ENCODE results near the gene KIAA0232.

Gene KIAA0232

DNA sequence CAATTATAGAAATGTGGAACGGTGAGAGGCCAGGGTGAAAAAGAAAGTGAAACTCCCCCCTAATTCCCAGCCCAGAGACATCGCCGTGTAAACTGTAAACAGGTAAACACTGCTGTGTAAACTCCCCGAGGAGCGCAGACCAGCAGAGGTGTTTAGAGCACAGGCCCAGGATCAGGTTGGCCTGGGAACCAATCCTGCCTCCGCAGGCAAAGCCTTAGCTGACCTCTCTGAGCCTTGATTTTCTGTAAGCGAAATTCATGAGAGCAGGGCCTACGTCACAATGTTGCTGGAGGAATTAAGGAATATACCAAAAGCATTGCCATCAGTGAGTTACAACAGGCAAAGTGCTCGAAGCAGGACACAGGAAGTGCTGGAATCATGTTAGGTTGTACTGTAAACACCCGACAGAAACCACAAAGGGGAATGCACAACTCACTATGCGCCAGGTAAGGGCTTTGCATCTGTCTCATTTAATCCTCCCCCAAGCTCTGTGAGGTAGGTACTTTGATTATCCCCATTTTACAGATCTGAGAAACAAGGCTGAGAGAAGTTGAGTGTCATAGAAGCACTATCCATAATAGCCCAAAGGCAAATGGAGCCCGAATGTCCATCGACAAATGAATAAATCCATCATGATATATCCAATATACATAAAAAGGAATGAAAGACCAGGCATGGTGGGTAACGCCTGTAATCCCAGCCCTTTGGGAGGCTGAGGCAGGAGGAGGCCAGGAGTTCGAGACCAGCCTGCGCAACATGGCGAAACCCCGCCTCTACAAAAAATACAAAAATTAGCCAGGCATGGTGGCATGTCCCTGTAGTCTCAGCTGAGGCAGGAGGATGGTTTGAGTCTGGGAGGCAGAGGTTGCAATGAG is 30.7 kb upstream of the KIAA0232 start:
- TF ChIP-seq ZC3H10 (CRISPR knock-in tag; IDR thresholded peaks at IDR 0.05) (no peak), ZNF8 (CRISPR knock-in tag; IDR thresholded peaks at IDR 0.05) (no peak)
- no peak for ATAC-seq

DNA sequence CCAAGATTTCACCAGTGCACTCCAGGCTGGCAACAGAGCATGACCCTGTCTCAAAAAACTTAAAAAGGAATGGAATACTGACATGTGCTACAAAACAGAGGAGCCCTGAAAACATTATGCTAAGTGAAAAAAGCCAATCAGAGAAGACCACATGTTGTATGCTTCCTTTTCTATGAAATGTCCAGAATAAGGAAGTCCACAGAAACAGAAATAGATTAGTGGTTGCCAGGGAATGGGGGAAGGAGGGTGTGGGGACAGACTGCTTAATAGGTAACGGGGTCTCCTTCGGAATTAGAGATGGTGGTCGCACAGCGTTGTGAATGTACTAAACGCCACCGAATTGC is 30.1 kb upstream of the KIAA0232 start:
- ATAC-seq, result no peak
- TF ChIP-seq ZFP3 (CRISPR knock-in tag; IDR thresholded peaks at IDR 0.05) (no peak), ZFP30 (CRISPR knock-in tag; IDR thresholded peaks at IDR 0.05) (no peak), ARNTL (CRISPR knock-in tag; IDR thresholded peaks at IDR 0.05; ENCODE audit: borderline replicate concordance, low read depth) (no peak), ESRRG (CRISPR knock-in tag; IDR thresholded peaks at IDR 0.05) (no peak), PPARA (CRISPR knock-in tag; IDR thresholded peaks at IDR 0.05; ENCODE audit: borderline replicate concordance) (no peak), ZC3H10 (CRISPR knock-in tag; IDR thresholded peaks at IDR 0.05) (no peak), ZNF70 (CRISPR knock-in tag; IDR thresholded peaks at IDR 0.05) (no peak), ZNF8 (CRISPR knock-in tag; IDR thresholded peaks at IDR 0.05) (no peak)
- TF ChIP-seq, protein P1, sequence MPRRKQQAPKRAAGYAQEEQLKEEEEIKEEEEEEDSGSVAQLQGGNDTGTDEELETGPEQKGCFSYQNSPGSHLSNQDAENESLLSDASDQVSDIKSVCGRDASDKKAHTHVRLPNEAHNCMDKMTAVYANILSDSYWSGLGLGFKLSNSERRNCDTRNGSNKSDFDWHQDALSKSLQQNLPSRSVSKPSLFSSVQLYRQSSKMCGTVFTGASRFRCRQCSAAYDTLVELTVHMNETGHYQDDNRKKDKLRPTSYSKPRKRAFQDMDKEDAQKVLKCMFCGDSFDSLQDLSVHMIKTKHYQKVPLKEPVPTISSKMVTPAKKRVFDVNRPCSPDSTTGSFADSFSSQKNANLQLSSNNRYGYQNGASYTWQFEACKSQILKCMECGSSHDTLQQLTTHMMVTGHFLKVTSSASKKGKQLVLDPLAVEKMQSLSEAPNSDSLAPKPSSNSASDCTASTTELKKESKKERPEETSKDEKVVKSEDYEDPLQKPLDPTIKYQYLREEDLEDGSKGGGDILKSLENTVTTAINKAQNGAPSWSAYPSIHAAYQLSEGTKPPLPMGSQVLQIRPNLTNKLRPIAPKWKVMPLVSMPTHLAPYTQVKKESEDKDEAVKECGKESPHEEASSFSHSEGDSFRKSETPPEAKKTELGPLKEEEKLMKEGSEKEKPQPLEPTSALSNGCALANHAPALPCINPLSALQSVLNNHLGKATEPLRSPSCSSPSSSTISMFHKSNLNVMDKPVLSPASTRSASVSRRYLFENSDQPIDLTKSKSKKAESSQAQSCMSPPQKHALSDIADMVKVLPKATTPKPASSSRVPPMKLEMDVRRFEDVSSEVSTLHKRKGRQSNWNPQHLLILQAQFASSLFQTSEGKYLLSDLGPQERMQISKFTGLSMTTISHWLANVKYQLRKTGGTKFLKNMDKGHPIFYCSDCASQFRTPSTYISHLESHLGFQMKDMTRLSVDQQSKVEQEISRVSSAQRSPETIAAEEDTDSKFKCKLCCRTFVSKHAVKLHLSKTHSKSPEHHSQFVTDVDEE (CRISPR knock-in tag; IDR thresholded peaks at IDR 0.05), result no peak
- TF ChIP-seq, protein P2, sequence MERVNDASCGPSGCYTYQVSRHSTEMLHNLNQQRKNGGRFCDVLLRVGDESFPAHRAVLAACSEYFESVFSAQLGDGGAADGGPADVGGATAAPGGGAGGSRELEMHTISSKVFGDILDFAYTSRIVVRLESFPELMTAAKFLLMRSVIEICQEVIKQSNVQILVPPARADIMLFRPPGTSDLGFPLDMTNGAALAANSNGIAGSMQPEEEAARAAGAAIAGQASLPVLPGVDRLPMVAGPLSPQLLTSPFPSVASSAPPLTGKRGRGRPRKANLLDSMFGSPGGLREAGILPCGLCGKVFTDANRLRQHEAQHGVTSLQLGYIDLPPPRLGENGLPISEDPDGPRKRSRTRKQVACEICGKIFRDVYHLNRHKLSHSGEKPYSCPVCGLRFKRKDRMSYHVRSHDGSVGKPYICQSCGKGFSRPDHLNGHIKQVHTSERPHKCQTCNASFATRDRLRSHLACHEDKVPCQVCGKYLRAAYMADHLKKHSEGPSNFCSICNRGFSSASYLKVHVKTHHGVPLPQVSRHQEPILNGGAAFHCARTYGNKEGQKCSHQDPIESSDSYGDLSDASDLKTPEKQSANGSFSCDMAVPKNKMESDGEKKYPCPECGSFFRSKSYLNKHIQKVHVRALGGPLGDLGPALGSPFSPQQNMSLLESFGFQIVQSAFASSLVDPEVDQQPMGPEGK (CRISPR knock-in tag; IDR thresholded peaks at IDR 0.05; ENCODE audit: borderline replicate concordance), result no peak
- TF ChIP-seq, protein P3, sequence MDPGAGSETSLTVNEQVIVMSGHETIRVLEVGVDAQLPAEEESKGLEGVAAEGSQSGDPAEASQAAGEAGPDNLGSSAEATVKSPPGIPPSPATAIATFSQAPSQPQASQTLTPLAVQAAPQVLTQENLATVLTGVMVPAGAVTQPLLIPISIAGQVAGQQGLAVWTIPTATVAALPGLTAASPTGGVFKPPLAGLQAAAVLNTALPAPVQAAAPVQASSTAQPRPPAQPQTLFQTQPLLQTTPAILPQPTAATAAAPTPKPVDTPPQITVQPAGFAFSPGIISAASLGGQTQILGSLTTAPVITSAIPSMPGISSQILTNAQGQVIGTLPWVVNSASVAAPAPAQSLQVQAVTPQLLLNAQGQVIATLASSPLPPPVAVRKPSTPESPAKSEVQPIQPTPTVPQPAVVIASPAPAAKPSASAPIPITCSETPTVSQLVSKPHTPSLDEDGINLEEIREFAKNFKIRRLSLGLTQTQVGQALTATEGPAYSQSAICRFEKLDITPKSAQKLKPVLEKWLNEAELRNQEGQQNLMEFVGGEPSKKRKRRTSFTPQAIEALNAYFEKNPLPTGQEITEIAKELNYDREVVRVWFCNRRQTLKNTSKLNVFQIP (CRISPR knock-in tag; IDR thresholded peaks at IDR 0.05; ENCODE audit: borderline replicate concordance, low read depth), result no peak
- TF ChIP-seq, protein P4, sequence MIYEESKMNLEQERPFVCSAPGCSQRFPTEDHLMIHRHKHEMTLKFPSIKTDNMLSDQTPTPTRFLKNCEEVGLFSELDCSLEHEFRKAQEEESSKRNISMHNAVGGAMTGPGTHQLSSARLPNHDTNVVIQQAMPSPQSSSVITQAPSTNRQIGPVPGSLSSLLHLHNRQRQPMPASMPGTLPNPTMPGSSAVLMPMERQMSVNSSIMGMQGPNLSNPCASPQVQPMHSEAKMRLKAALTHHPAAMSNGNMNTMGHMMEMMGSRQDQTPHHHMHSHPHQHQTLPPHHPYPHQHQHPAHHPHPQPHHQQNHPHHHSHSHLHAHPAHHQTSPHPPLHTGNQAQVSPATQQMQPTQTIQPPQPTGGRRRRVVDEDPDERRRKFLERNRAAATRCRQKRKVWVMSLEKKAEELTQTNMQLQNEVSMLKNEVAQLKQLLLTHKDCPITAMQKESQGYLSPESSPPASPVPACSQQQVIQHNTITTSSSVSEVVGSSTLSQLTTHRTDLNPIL (CRISPR knock-in tag; IDR thresholded peaks at IDR 0.05; ENCODE audit: low read depth), result no peak
- TF ChIP-seq, protein P5, sequence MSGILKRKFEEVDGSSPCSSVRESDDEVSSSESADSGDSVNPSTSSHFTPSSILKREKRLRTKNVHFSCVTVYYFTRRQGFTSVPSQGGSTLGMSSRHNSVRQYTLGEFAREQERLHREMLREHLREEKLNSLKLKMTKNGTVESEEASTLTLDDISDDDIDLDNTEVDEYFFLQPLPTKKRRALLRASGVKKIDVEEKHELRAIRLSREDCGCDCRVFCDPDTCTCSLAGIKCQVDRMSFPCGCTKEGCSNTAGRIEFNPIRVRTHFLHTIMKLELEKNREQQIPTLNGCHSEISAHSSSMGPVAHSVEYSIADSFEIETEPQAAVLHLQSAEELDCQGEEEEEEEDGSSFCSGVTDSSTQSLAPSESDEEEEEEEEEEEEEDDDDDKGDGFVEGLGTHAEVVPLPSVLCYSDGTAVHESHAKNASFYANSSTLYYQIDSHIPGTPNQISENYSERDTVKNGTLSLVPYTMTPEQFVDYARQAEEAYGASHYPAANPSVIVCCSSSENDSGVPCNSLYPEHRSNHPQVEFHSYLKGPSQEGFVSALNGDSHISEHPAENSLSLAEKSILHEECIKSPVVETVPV (CRISPR knock-in tag; IDR thresholded peaks at IDR 0.05), result no peak

DNA sequence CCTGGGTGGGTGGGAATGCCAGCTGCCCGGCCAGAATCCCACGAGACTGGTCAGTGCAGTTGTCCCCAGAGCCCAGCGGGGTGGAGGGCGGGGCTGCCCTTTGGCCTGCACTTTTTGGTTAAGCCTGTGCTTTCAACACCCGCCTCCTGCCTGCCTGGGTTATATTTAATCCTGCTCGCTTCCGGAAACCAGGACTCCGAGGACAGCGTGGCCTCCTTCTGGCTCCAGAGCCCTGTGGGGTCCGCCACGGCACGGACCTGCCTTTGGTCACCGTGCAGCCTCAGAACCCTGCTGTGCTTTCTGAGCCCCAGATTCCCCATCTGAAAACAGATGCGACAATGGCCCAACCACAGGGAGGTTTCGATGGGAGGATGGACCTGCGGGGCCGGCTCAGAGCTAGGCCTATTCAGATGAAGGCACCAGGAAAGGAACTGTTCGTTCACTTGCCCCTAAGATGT is 29.4 kb upstream of the KIAA0232 start:
- TF ChIP-seq CSDC2 (CRISPR knock-in tag; IDR thresholded peaks at IDR 0.05) (no peak), GLIS3 (CRISPR knock-in tag; IDR thresholded peaks at IDR 0.05) (no peak), RARB (CRISPR knock-in tag; IDR thresholded peaks at IDR 0.05) (no peak), OSR1 (CRISPR knock-in tag; IDR thresholded peaks at IDR 0.05) (no peak), ESRRG (CRISPR knock-in tag; IDR thresholded peaks at IDR 0.05) (no peak), PPARA (CRISPR knock-in tag; IDR thresholded peaks at IDR 0.05; ENCODE audit: borderline replicate concordance) (no peak), ZC3H10 (CRISPR knock-in tag; IDR thresholded peaks at IDR 0.05) (no peak), ARNTL (CRISPR knock-in tag; IDR thresholded peaks at IDR 0.05; ENCODE audit: borderline replicate concordance, low read depth) (no peak)
- TF ChIP-seq, protein P3 (CRISPR knock-in tag; IDR thresholded peaks at IDR 0.05; ENCODE audit: borderline replicate concordance, low read depth), result no peak
- TF ChIP-seq, protein P1 (CRISPR knock-in tag; IDR thresholded peaks at IDR 0.05), result no peak
- TF ChIP-seq, protein P4 (CRISPR knock-in tag; IDR thresholded peaks at IDR 0.05; ENCODE audit: low read depth), result no peak
- TF ChIP-seq, protein P5 (CRISPR knock-in tag; IDR thresholded peaks at IDR 0.05), result no peak
- no peak for ATAC-seq

Data from SK-N-SH treated with all-trans-retinoic acid at 6 μM for 48 hours (cell line).